ENCODE results near the gene CENPF. TPM values are rescaled to one million over a fixed set of nuclear protein-coding genes. Genes with fewer than 3 reads are reported as not detected.

Gene CENPF
- total and polyA plus RNA-seq, 2 of the 13 experiments (the other 11 are each of a cell fraction or from before 2014, with no cell fraction given), result 14.7 to 84.9 TPM

- ATAC-seq (no peak), FAIRE-seq (no peak)
- CTCF ChIA-PET (ENCODE audit: low intra/inter-chr PET ratio, low total read pairs), result no interaction called here
Measured at GRCh38 chr1:214662223-214662785, 59.3 kb downstream of the CENPF start.

More at GRCh38 chr1:214662223-214662785, 59.3 kb downstream of the CENPF start:
- Histone ChIP-seq H3K4me1 (ENCODE audit: insufficient read depth, low read length) (no peaks in the 10 kb centered on the region), H3K27ac (ENCODE audit: extremely low read length, insufficient read depth, low read length) (no peak overlapping the region), H3K27me3 (ENCODE audit: control insufficient read depth in 1 of 2, insufficient read depth in 2 of 2, low read length in 2 of 2) (no peaks in the 10 kb centered on the region), H3K36me3 (replicated peaks in 1 of 2; ENCODE audit: control insufficient read depth in 1 of 2, insufficient read depth in 2 of 2, low read length in 2 of 2) (peaks cover 12 to 91% of the 10 kb centered on the region in 2 experiments), H2AFZ (ENCODE audit: low read length) (no peak overlapping the region), H3K4me3 (replicated peaks in 1 of 3; ENCODE audit: insufficient read depth in 1 of 3, low read depth in 2 of 3, low read length in 3 of 3) (no peak overlapping the region), H3K79me2 (ENCODE audit: insufficient read depth, low read length) (no peaks in the 10 kb centered on the region), H3K9ac (ENCODE audit: insufficient read depth, low read depth, low read length) (no peak overlapping the region), H3K9me3 (ENCODE audit: low read length) (no peaks in the 10 kb centered on the region), H4K20me1 (ENCODE audit: insufficient read depth, low read length) (no peaks in the 10 kb centered on the region), H3K4me2 (ENCODE audit: low read depth, low read length) (no peak overlapping the region)
- POLR2A ChIA-PET, result no interaction called here
- intact Hi-C loops (cut with micrococcal nuclease; ENCODE audit: unreplicated experiment), result no loop called here
- in situ Hi-C loops (cut with HindIII; ENCODE audit: extremely low pct_ligation_motif_present, low pct_unique_long_range_greater_than_20kb), result loop anchor here (5.0 kb wide), 1 partner anchor 485 kb away; no protein-coding TSS in a partner anchor
- DNase-seq (ENCODE audit: low spot score), result no peak
- TF ChIP-seq, protein P1, sequence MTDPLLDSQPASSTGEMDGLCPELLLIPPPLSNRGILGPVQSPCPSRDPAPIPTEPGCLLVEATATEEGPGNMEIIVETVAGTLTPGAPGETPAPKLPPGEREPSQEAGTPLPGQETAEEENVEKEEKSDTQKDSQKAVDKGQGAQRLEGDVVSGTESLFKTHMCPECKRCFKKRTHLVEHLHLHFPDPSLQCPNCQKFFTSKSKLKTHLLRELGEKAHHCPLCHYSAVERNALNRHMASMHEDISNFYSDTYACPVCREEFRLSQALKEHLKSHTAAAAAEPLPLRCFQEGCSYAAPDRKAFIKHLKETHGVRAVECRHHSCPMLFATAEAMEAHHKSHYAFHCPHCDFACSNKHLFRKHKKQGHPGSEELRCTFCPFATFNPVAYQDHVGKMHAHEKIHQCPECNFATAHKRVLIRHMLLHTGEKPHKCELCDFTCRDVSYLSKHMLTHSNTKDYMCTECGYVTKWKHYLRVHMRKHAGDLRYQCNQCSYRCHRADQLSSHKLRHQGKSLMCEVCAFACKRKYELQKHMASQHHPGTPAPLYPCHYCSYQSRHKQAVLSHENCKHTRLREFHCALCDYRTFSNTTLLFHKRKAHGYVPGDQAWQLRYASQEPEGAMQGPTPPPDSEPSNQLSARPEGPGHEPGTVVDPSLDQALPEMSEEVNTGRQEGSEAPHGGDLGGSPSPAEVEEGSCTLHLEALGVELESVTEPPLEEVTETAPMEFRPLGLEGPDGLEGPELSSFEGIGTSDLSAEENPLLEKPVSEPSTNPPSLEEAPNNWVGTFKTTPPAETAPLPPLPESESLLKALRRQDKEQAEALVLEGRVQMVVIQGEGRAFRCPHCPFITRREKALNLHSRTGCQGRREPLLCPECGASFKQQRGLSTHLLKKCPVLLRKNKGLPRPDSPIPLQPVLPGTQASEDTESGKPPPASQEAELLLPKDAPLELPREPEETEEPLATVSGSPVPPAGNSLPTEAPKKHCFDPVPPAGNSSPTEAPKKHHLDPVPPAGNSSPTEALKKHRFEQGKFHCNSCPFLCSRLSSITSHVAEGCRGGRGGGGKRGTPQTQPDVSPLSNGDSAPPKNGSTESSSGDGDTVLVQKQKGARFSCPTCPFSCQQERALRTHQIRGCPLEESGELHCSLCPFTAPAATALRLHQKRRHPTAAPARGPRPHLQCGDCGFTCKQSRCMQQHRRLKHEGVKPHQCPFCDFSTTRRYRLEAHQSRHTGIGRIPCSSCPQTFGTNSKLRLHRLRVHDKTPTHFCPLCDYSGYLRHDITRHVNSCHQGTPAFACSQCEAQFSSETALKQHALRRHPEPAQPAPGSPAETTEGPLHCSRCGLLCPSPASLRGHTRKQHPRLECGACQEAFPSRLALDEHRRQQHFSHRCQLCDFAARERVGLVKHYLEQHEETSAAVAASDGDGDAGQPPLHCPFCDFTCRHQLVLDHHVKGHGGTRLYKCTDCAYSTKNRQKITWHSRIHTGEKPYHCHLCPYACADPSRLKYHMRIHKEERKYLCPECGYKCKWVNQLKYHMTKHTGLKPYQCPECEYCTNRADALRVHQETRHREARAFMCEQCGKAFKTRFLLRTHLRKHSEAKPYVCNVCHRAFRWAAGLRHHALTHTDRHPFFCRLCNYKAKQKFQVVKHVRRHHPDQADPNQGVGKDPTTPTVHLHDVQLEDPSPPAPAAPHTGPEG (CRISPR knock-in tag; IDR thresholded peaks at IDR 0.05), result no peak
- TF ChIP-seq HOXD1 (CRISPR knock-in tag; IDR thresholded peaks at IDR 0.05) (no peak), ELF3 (CRISPR knock-in tag; IDR thresholded peaks at IDR 0.05) (no peak)
- TF ChIP-seq, protein P2, sequence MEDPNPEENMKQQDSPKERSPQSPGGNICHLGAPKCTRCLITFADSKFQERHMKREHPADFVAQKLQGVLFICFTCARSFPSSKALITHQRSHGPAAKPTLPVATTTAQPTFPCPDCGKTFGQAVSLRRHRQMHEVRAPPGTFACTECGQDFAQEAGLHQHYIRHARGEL (CRISPR knock-in tag; IDR thresholded peaks at IDR 0.05), result no peak
- BruUV-seq (replicated peaks), result no TSS peak
- WGBS (ENCODE audit: low lambda C conversion rate), result 100% methylated on average over 3 of the region's 3 CpGs
